ENCODE measurements around the gene RAD23A. TPM values are rescaled to one million over a fixed set of nuclear protein-coding genes. Genes with fewer than 3 reads are reported as not detected.

Gene RAD23A
- polyA plus RNA-seq, 1 experiment: 36.2 TPM

DNA sequence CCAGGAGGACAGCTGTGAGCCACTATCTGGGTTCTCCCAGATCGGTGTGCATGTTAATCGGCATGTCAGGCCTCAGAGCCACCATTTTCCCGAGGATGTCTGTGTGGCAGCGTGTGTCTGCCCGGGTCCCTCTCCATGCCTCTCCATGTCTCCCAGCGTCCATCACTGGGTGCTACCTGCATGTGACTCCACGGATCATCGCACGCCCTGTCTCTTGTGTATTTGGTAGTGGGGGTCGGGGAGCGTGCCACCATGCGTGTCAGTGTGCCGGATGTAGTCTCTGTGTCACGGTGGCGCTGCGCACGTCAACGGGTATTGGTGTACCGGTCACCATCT, 55.5 kb downstream of the RAD23A start:
- Histone ChIP-seq H3K4me3 (ENCODE audit: low read depth, low read length) (no peak overlapping the region), H3K27ac (ENCODE audit: low read depth, low read length) (no peak overlapping the region), H3K27me3 (ENCODE audit: control insufficient read depth, insufficient read depth, low read length) (no peaks in the 10 kb centered on the region), H3K9me3 (ENCODE audit: control insufficient read depth, insufficient read depth, low read length) (no peaks in the 10 kb centered on the region; the same call in 1 of the 2 replicates)
- CTCF ChIA-PET: interaction anchor here (1.7 to 2.0 kb wide), 2 partner anchors 60 to 93 kb away, joined by 4 to 5 read pairs; no protein-coding TSS in a partner anchor
- no peak for DNase-seq (ENCODE audit: low read depth, low spot score)
- TF ChIP-seq, protein P1, sequence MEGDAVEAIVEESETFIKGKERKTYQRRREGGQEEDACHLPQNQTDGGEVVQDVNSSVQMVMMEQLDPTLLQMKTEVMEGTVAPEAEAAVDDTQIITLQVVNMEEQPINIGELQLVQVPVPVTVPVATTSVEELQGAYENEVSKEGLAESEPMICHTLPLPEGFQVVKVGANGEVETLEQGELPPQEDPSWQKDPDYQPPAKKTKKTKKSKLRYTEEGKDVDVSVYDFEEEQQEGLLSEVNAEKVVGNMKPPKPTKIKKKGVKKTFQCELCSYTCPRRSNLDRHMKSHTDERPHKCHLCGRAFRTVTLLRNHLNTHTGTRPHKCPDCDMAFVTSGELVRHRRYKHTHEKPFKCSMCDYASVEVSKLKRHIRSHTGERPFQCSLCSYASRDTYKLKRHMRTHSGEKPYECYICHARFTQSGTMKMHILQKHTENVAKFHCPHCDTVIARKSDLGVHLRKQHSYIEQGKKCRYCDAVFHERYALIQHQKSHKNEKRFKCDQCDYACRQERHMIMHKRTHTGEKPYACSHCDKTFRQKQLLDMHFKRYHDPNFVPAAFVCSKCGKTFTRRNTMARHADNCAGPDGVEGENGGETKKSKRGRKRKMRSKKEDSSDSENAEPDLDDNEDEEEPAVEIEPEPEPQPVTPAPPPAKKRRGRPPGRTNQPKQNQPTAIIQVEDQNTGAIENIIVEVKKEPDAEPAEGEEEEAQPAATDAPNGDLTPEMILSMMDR (IDR thresholded peaks at IDR 0.05; ENCODE audit: low read depth, low read length): no peak
- POLR2A ChIA-PET: interaction anchor here (1.0 kb wide), 1 partner anchor 17 kb away, joined by 3 read pairs; no protein-coding TSS in a partner anchor

GRCh38 chr19:13001502-13002165, 56.0 kb downstream of the RAD23A start:
- Histone ChIP-seq H3K4me3 (ENCODE audit: low read depth, low read length) (peak overlapping the region; percentile 10; the same call in 1 of the 2 replicates), H3K9me3 (ENCODE audit: control insufficient read depth, insufficient read depth, low read length) (no peaks in the 10 kb centered on the region; the same call in 1 of the 2 replicates), H3K27me3 (ENCODE audit: control insufficient read depth, insufficient read depth, low read length) (no peaks in the 10 kb centered on the region), H3K27ac (ENCODE audit: low read depth, low read length) (peak overlapping the region; percentile 21)
- POLR2A ChIA-PET: no interaction called here
- CTCF ChIA-PET: interaction anchor here (1.7 kb wide), 1 partner anchor 59 kb away, joined by 4 read pairs; no protein-coding TSS in a partner anchor
- no peak for DNase-seq (ENCODE audit: low read depth, low spot score)
- TF ChIP-seq, protein P1 (IDR thresholded peaks at IDR 0.05; ENCODE audit: low read depth, low read length): no peak

DNA sequence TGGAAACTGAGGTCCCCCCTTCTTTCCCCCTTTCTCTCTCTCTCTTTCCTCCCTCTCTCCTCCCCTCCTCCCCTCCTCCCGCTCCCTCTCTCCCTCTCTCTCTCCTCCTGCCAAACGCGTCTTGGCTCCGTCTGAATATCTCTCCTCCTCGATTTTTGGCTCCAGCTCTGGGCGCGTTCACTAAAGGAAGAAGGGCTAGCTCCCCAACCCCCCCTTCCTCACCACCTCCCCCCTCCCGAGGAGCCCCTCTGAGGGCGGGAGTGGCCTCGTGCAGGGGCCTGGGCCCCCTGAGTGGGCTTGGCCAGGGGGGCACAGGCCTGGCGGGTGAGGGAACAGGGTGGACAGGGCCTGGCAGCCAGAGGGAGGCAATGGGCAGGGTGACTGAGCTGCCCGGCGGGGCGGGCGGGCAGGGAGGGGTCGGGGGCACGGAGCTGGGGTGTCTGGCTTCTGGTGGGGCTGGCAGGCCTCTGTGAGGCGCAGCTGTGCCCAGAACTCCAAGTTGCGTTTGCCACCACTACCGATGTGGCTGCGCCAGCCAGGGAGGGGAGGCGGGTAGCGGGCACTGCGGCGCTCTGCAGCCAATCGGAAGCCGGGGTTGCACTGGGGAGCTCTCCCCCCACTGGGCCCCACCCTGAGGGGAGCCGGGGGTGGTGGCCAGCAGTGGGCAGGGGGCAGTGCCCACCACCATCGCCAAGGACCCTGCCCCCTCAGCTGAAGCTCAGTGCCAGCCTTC, 56.7 kb downstream of the RAD23A start:
- DNase-seq (ENCODE audit: low read depth, low spot score): no peak
- POLR2A ChIA-PET: no interaction called here
- TF ChIP-seq, protein P1 (IDR thresholded peaks at IDR 0.05; ENCODE audit: low read depth, low read length): no peak
- Histone ChIP-seq H3K27ac (ENCODE audit: low read depth, low read length) (peak overlapping the region; percentile 21), H3K27me3 (ENCODE audit: control insufficient read depth, insufficient read depth, low read length) (no peaks in the 10 kb centered on the region), H3K9me3 (ENCODE audit: control insufficient read depth, insufficient read depth, low read length) (no peaks in the 10 kb centered on the region; the same call in 1 of the 2 replicates), H3K4me3 (ENCODE audit: low read depth, low read length) (0 out of 2 replicates have a peak overlapping the region, but pooled peaks have one; percentile 10)
- CTCF ChIA-PET: interaction anchor here (0.6 to 1.7 kb wide), 3 partner anchors 59 to 1145 kb away, joined by 4 read pairs; no protein-coding TSS in a partner anchor

DNA sequence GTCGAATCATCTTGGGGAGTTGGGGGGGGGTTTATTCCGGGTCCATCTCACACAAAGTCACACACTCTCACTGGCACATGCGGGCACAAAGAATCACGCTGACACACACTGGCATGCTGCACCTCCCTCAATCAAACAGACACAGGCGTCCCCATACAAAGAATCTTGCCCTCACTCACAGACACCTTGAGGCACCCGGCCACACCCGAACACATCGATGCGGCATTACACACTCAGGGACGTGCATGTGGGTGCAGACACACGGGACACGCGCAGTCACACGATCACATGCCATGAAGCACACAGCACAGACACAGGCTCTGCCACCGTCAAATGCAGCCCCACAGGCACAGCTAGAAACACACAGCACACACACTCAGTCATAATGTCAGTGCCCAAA, 57.4 kb downstream of the RAD23A start:
- Histone ChIP-seq H3K9me3 (ENCODE audit: control insufficient read depth, insufficient read depth, low read length) (no peaks in the 10 kb centered on the region), H3K27ac (ENCODE audit: low read depth, low read length) (no peak overlapping the region), H3K27me3 (ENCODE audit: control insufficient read depth, insufficient read depth, low read length) (no peaks in the 10 kb centered on the region), H3K4me3 (ENCODE audit: low read depth, low read length) (no peak overlapping the region)
- TF ChIP-seq, protein P1 (IDR thresholded peaks at IDR 0.05; ENCODE audit: low read depth, low read length): no peak
- POLR2A ChIA-PET: interaction anchor here (0.5 to 0.9 kb wide), 2 partner anchors 11 to 55 kb away, joined by 4 read pairs; no protein-coding TSS in a partner anchor
- no peak for DNase-seq (ENCODE audit: low read depth, low spot score)
- CTCF ChIA-PET: interaction anchor here (0.6 to 1.5 kb wide), 3 partner anchors 31 to 1144 kb away, joined by 3 to 4 read pairs (median 4); no protein-coding TSS in a partner anchor

Small RNA genes within 50 kb of the gene (small RNA-seq; reads per million reads assigned to genes)
- gene MIR5695 (ENCODE audit: insufficient read length, low read depth): not detected
- 1.1 reads per million for gene MIR6515 (ENCODE audit: insufficient read length, low read depth)

Other genes starting within 250 kb of the RAD23A start
- 4.8 and 7.2 TPM in 2 replicates for gene FBXW9, start 249.2 kb upstream of the RAD23A start, polyA plus RNA-seq (2011; rRNA removed)
- gene TNPO2, start 221.9 kb upstream of the RAD23A start, polyA plus RNA-seq (2011; rRNA removed): 47.3 and 58.8 TPM in 2 replicates
- 147 and 161 TPM in 2 replicates for gene TRIR, start 211.2 kb upstream of the RAD23A start, polyA plus RNA-seq (2011; rRNA removed)
- gene GET3, start 208.4 kb upstream of the RAD23A start, polyA plus RNA-seq (2011; rRNA removed): 114 and 129 TPM in 2 replicates
- gene BEST2, start 194.1 kb upstream of the RAD23A start, polyA plus RNA-seq (2011; rRNA removed): not detected in 2 replicates
- gene HOOK2, start 170.3 kb upstream of the RAD23A start, polyA plus RNA-seq (2011; rRNA removed): 5.5 and 6.4 TPM in 2 replicates
- gene JUNB, start 154.4 kb upstream of the RAD23A start, polyA plus RNA-seq (2011; rRNA removed): 24.1 and 44.3 TPM in 2 replicates
- 187 and 237 TPM in 2 replicates for gene PRDX2, start 144.1 kb upstream of the RAD23A start, polyA plus RNA-seq (2011; rRNA removed)
- gene THSD8, start 143.8 kb upstream of the RAD23A start, polyA plus RNA-seq (2011; rRNA removed): 1.6 and 2.4 TPM in 2 replicates
- gene RNASEH2A, start 139.3 kb upstream of the RAD23A start, polyA plus RNA-seq (2011; rRNA removed): 11.6 and 11.7 TPM in 2 replicates
- not detected in 2 replicates for gene RTBDN, start 111.3 kb upstream of the RAD23A start, polyA plus RNA-seq (2011; rRNA removed)
- 0.47 and 0.52 TPM in 2 replicates for gene MAST1, start 107.3 kb upstream of the RAD23A start, polyA plus RNA-seq (2011; rRNA removed)
- 28.9 and 39.5 TPM in 2 replicates for gene DNASE2, start 64.4 kb upstream of the RAD23A start, polyA plus RNA-seq (2011; rRNA removed)
- gene KLF1, start 58.7 kb upstream of the RAD23A start, polyA plus RNA-seq (2011; rRNA removed): not detected in 2 replicates
- 11.4 and 14.0 TPM in 2 replicates for gene GCDH, start 54.7 kb upstream of the RAD23A start, polyA plus RNA-seq (2011; rRNA removed)
- not detected in 2 replicates for gene SYCE2, start 26.6 kb upstream of the RAD23A start, polyA plus RNA-seq (2011; rRNA removed)
- gene FARSA, start 12.2 kb upstream of the RAD23A start, polyA plus RNA-seq (2011; rRNA removed): 13.5 and 23.0 TPM in 2 replicates
- 1,597 and 1,650 TPM in 2 replicates for gene CALR, start 7.3 kb upstream of the RAD23A start, polyA plus RNA-seq (2011; rRNA removed)
- 31.6 and 35.1 TPM in 2 replicates for gene GADD45GIP1, start 11.4 kb downstream of the RAD23A start, polyA plus RNA-seq (2011; rRNA removed)
- not detected in 2 replicates for gene DAND5, start 23.7 kb downstream of the RAD23A start, polyA plus RNA-seq (2011; rRNA removed)
- gene NFIX, start 49.6 kb downstream of the RAD23A start, polyA plus RNA-seq (2011; rRNA removed): 15.1 and 22.3 TPM in 2 replicates
- 0.11 and 0.29 TPM in 2 replicates for gene LYL1, start 157.0 kb downstream of the RAD23A start, polyA plus RNA-seq (2011; rRNA removed)
- 17.3 and 21.0 TPM in 2 replicates for gene TRMT1, start 170.9 kb downstream of the RAD23A start, polyA plus RNA-seq (2011; rRNA removed)
- 43.4 and 76.4 TPM in 2 replicates for gene NACC1, start 172.4 kb downstream of the RAD23A start, polyA plus RNA-seq (2011; rRNA removed)
- 47.9 and 57.6 TPM in 2 replicates for gene STX10, start 204.5 kb downstream of the RAD23A start, polyA plus RNA-seq (2011; rRNA removed)
- gene IER2, start 204.5 kb downstream of the RAD23A start, polyA plus RNA-seq (2011; rRNA removed): 15.3 and 21.3 TPM in 2 replicates

Data from AG04450 (cell line).